Measurements from ENCODE around the gene SMAD6. TPM values are rescaled to one million over a fixed set of nuclear protein-coding genes. Genes with fewer than 3 reads are reported as not detected.

SMAD6 gene
- total and polyA plus RNA-seq, 10 of the 15 experiments (the other 5 are each of a cell fraction or from before 2014, with no cell fraction given), result under 0.01 to 0.10 (median 0.03) TPM; not detected in 7

DNA sequence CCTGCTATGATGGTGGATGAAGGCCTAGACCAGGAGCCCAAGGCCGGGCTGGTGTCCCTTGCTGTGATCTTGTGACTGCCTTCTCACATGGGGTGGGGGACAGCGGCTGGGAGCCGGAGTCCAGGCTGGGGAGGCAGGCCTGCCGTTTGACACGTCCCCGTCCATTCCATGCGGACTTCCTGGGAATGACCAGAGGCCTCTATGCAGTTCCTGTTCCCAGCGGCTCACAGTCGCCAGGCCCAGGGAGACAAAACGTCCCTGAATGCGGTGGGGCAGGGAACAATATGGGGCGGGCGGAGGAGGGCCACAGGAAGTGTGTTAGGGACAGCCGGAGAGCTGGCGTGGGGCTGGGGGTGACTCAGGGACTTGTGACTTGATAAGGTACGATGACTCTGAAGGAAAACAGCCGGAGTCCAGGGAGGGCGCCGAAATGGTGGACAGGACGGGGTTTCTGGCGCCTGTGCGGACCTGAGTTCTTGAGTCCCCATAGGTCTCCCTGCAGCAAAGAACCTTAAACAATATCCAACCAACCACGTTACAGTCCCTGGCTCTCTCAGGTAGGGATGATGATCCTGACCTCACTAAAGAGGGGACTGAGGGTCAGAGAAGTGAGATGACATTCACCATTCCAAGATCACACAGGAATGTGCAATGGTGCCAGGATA is 40.5 kb upstream of the SMAD6 start:
- ChIA-PET SMC1A (ENCODE audit: uncharacterized antibody, unreplicated experiment) (no interaction called here), RAD21 (ENCODE audit: unreplicated experiment) (no interaction called here), POLR2A (no interaction called here), CTCF (no interaction called here)
- Histone ChIP-seq H3K9ac (ENCODE audit: control insufficient read depth, insufficient read depth, low read length) (no peak overlapping the region), H4K20me1 (ENCODE audit: control insufficient read depth, insufficient read depth) (no peaks in the 10 kb centered on the region), H3K9me3 (replicated peaks; ENCODE audit: control insufficient read depth, insufficient read depth, low read length) (no peaks in the 10 kb centered on the region), H3K27ac (ENCODE audit: control insufficient read depth, insufficient read depth) (no peak overlapping the region), H2AFZ (ENCODE audit: control insufficient read depth, low read depth, low read length) (no peak overlapping the region), H3K4me3 (no peak overlapping the region), H3K4me2 (ENCODE audit: control insufficient read depth, insufficient read depth) (no peak overlapping the region), H3K4me1 (ENCODE audit: control insufficient read depth, insufficient read depth, low read length) (no peaks in the 10 kb centered on the region), H3K36me3 (ENCODE audit: control insufficient read depth in 2 of 2, insufficient read depth in 2 of 2, low read length in 1 of 2) (no peaks in the 10 kb centered on the region), H3K79me2 (ENCODE audit: control insufficient read depth, insufficient read depth, low read length) (no peaks in the 10 kb centered on the region), H3K27me3 (replicated peaks in 1 of 2; ENCODE audit: control insufficient read depth in 2 of 2, insufficient read depth in 2 of 2, low read length in 1 of 2) (no peaks in the 10 kb centered on the region; a peak in 1 of 4 replicates)
- intact Hi-C loops (cut with micrococcal nuclease; ENCODE audit: unreplicated experiment) (no loop called here), in situ Hi-C loops (cut with MboI) (no loop called here)
- no TSS peak for BruUV-seq (replicated peaks)
- ATAC-seq (no peak), FAIRE-seq (no peak), DNase-seq (ENCODE audit: low read depth, low spot score) (no peak)
- TF ChIP-seq SPI1 (IDR thresholded peaks at IDR 0.05; ENCODE audit: borderline replicate concordance, insufficient read depth, low read depth, low read length) (no peak), RAD21 (IDR thresholded peaks at IDR 0.05; ENCODE audit: insufficient read depth, low read depth, low read length) (no peak), RELA (IDR thresholded peaks at IDR 0.05; ENCODE audit: borderline replicate concordance, partially characterized antibody) (no peak), HDGF (IDR thresholded peaks at IDR 0.05) (no peak), TAF1 (IDR thresholded peaks at IDR 0.05; ENCODE audit: borderline replicate concordance, low read depth, low read length) (no peak), SRF (IDR thresholded peaks at IDR 0.05; ENCODE audit: low read depth in 2 of 2, low read length in 2 of 2) (no peak), ZZZ3 (IDR thresholded peaks at IDR 0.05; ENCODE audit: control insufficient read depth, insufficient read length, low read depth) (no peak)
- TF ChIP-seq, protein P1, sequence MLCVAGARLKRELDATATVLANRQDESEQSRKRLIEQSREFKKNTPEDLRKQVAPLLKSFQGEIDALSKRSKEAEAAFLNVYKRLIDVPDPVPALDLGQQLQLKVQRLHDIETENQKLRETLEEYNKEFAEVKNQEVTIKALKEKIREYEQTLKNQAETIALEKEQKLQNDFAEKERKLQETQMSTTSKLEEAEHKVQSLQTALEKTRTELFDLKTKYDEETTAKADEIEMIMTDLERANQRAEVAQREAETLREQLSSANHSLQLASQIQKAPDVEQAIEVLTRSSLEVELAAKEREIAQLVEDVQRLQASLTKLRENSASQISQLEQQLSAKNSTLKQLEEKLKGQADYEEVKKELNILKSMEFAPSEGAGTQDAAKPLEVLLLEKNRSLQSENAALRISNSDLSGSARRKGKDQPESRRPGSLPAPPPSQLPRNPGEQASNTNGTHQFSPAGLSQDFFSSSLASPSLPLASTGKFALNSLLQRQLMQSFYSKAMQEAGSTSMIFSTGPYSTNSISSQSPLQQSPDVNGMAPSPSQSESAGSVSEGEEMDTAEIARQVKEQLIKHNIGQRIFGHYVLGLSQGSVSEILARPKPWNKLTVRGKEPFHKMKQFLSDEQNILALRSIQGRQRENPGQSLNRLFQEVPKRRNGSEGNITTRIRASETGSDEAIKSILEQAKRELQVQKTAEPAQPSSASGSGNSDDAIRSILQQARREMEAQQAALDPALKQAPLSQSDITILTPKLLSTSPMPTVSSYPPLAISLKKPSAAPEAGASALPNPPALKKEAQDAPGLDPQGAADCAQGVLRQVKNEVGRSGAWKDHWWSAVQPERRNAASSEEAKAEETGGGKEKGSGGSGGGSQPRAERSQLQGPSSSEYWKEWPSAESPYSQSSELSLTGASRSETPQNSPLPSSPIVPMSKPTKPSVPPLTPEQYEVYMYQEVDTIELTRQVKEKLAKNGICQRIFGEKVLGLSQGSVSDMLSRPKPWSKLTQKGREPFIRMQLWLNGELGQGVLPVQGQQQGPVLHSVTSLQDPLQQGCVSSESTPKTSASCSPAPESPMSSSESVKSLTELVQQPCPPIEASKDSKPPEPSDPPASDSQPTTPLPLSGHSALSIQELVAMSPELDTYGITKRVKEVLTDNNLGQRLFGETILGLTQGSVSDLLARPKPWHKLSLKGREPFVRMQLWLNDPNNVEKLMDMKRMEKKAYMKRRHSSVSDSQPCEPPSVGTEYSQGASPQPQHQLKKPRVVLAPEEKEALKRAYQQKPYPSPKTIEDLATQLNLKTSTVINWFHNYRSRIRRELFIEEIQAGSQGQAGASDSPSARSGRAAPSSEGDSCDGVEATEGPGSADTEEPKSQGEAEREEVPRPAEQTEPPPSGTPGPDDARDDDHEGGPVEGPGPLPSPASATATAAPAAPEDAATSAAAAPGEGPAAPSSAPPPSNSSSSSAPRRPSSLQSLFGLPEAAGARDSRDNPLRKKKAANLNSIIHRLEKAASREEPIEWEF (IDR thresholded peaks at IDR 0.05; ENCODE audit: insufficient replicate concordance, low read depth, low read length), result no peak
- TF ChIP-seq, protein P2, sequence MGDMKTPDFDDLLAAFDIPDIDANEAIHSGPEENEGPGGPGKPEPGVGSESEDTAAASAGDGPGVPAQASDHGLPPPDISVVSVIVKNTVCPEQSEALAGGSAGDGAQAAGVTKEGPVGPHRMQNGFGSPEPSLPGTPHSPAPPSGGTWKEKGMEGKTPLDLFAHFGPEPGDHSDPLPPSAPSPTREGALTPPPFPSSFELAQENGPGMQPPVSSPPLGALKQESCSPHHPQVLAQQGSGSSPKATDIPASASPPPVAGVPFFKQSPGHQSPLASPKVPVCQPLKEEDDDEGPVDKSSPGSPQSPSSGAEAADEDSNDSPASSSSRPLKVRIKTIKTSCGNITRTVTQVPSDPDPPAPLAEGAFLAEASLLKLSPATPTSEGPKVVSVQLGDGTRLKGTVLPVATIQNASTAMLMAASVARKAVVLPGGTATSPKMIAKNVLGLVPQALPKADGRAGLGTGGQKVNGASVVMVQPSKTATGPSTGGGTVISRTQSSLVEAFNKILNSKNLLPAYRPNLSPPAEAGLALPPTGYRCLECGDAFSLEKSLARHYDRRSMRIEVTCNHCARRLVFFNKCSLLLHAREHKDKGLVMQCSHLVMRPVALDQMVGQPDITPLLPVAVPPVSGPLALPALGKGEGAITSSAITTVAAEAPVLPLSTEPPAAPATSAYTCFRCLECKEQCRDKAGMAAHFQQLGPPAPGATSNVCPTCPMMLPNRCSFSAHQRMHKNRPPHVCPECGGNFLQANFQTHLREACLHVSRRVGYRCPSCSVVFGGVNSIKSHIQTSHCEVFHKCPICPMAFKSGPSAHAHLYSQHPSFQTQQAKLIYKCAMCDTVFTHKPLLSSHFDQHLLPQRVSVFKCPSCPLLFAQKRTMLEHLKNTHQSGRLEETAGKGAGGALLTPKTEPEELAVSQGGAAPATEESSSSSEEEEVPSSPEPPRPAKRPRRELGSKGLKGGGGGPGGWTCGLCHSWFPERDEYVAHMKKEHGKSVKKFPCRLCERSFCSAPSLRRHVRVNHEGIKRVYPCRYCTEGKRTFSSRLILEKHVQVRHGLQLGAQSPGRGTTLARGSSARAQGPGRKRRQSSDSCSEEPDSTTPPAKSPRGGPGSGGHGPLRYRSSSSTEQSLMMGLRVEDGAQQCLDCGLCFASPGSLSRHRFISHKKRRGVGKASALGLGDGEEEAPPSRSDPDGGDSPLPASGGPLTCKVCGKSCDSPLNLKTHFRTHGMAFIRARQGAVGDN (IDR thresholded peaks at IDR 0.05), result no peak
- WGBS (ENCODE audit: insufficient coverage, insufficient replicate concordance, low lambda C conversion rate, missing lambda C conversion rate), result 65% methylated on average over 23 of the region's 23 CpGs

Data from GM12878 (cell line).